ENCODE results near the gene DYTN. TPM values are rescaled to one million over a fixed set of nuclear protein-coding genes. Genes with fewer than 3 reads are reported as not detected.

The DYTN gene
- total RNA-seq, 3 donors from 2014 or later (not counting 1 experiment from before 2014, with no cell fraction given) = not detected

DNA sequence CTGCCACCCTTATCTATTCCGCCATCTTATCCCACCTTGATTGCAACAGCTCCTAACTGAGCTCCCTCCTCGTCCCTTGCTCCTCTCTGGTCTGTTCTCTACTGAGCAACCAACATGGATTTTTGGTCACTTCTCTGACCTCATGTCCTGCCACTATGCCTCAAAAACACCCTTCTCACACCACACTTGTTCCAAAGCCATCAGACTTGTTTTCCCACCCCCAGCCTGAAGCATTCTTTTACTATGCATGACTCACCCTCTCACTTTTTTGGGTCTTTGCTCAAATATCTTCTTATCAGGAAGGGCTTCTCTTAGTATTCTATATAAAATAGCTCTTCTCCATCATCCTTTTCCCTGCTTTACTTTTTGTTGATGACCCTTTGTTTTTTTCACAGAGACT is 78.6 kb downstream of the DYTN start:
- Mint-ChIP-seq H3K27me3 (ENCODE audit: low read depth in 2 of 2) (no peaks in the 10 kb centered on the region), H3K9me3 (no peaks in the 10 kb centered on the region), H3K4me1 (no peaks in the 10 kb centered on the region), H3K36me3 (no peaks in the 10 kb centered on the region), H3K4me3 (no peak overlapping the region), H3K27ac (no peak overlapping the region)
- Histone ChIP-seq H3K4me3 (ENCODE audit: low read length) (no peak overlapping the region), H3K9me3 (ENCODE audit: control insufficient read depth, insufficient read depth, low read length) (no peaks in the 10 kb centered on the region), H3K27me3 (ENCODE audit: control insufficient read depth, insufficient read depth, low read length) (peaks cover 14% of the 10 kb centered on the region), H3K4me1 (ENCODE audit: control insufficient read depth, insufficient read depth, low read length) (no peaks in the 10 kb centered on the region), H3K27ac (ENCODE audit: low read length) (no peak overlapping the region), H3K36me3 (ENCODE audit: control insufficient read depth, insufficient read depth, low read length) (no peaks in the 10 kb centered on the region)
- intact Hi-C loops (cut with micrococcal nuclease) = no loop called here
- TF ChIP-seq, protein P1, sequence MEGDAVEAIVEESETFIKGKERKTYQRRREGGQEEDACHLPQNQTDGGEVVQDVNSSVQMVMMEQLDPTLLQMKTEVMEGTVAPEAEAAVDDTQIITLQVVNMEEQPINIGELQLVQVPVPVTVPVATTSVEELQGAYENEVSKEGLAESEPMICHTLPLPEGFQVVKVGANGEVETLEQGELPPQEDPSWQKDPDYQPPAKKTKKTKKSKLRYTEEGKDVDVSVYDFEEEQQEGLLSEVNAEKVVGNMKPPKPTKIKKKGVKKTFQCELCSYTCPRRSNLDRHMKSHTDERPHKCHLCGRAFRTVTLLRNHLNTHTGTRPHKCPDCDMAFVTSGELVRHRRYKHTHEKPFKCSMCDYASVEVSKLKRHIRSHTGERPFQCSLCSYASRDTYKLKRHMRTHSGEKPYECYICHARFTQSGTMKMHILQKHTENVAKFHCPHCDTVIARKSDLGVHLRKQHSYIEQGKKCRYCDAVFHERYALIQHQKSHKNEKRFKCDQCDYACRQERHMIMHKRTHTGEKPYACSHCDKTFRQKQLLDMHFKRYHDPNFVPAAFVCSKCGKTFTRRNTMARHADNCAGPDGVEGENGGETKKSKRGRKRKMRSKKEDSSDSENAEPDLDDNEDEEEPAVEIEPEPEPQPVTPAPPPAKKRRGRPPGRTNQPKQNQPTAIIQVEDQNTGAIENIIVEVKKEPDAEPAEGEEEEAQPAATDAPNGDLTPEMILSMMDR (IDR thresholded peaks at IDR 0.05) = no peak
- no peak for ATAC-seq
- no peak for DNase-seq
- WGBS (ENCODE audit: insufficient coverage) = 70% methylated on average over 2 of the region's 2 CpGs

DNA sequence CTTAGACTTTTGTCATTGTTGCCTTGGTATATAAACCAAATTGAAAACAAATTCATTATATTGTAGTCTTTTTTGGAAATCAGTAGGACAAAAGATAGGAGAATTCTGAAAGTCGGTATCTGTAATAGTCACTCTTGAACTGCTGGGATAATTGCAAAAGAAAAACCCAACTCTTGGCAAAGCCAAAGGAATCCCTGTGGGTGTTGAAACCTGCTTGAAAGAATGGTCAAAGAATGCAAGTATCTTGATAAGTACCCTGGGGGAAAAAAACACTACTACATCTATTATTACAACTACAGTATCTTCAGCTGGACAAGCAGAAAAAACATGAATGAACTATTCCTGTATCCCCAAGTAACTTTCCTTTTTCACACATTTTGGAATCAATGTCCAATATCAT is 83.2 kb downstream of the DYTN start:
- no peak overlapping the region for H3K27ac ChIP-seq (ENCODE audit: low read length)
- no peak overlapping the region for H3K4me3 ChIP-seq (ENCODE audit: low read length)
- DNase-seq (no peak), ATAC-seq (no peak)
- H3K4me1 ChIP-seq (ENCODE audit: control insufficient read depth, insufficient read depth, low read length) = no peaks in the 10 kb centered on the region
- Mint-ChIP-seq H3K9me3 (peaks cover 0 to under 1% of the 10 kb centered on the region in 2 donors), H3K4me3 (no peak overlapping the region), H3K4me1 (no peaks in the 10 kb centered on the region), H3K36me3 (no peaks in the 10 kb centered on the region), H3K27ac (no peak overlapping the region), H3K27me3 (ENCODE audit: low read depth in 2 of 2) (no peaks in the 10 kb centered on the region)
- TF ChIP-seq, protein P1 (IDR thresholded peaks at IDR 0.05) = no peak
- no peaks in the 10 kb centered on the region for H3K36me3 ChIP-seq (ENCODE audit: control insufficient read depth, insufficient read depth, low read length)
- no peaks in the 10 kb centered on the region for H3K9me3 ChIP-seq (ENCODE audit: control insufficient read depth, insufficient read depth, low read length)
- intact Hi-C loops (cut with micrococcal nuclease) = no loop called here
- H3K27me3 ChIP-seq (ENCODE audit: control insufficient read depth, insufficient read depth, low read length) = no peaks in the 10 kb centered on the region
- WGBS (ENCODE audit: insufficient coverage) = 88% methylated on average over 1 of the region's 1 CpG

DNA sequence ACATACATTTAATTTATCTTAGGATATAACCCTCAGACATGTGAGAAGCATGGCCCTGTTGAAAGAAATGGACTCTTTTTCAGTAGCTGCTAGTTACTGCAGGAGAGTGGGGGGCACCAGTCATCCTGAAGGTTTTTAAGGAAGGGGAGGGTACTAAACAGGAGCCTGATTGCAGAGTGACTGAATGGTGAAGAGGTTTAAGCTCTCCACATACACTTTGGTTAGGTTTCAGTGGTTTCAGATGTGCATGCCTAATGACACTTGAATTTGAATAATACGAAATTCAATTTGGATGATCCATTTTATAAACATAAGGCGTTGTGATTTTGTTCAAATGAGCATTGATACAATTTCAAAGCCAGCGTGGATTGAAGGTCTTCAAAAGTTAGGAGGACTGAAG is 86.9 kb downstream of the DYTN start:
- ATAC-seq (no peak), DNase-seq (no peak)
- H3K36me3 ChIP-seq (ENCODE audit: control insufficient read depth, insufficient read depth, low read length) = no peaks in the 10 kb centered on the region
- no peaks in the 10 kb centered on the region for H3K9me3 ChIP-seq (ENCODE audit: control insufficient read depth, insufficient read depth, low read length)
- H3K27ac ChIP-seq (ENCODE audit: low read length) = no peak overlapping the region
- Mint-ChIP-seq H3K36me3 (no peaks in the 10 kb centered on the region), H3K27ac (no peak overlapping the region), H3K4me3 (no peak overlapping the region), H3K4me1 (no peaks in the 10 kb centered on the region), H3K27me3 (ENCODE audit: low read depth in 2 of 2) (peaks cover 3 to 6% of the 10 kb centered on the region in 2 donors), H3K9me3 (peaks cover 0 to 2% of the 10 kb centered on the region in 2 donors)
- H3K27me3 ChIP-seq (ENCODE audit: control insufficient read depth, insufficient read depth, low read length) = no peaks in the 10 kb centered on the region
- no peaks in the 10 kb centered on the region for H3K4me1 ChIP-seq (ENCODE audit: control insufficient read depth, insufficient read depth, low read length)
- TF ChIP-seq, protein P1 (IDR thresholded peaks at IDR 0.05) = no peak
- 83% methylated on average over 2 of the region's 3 CpGs for WGBS (ENCODE audit: insufficient coverage)
- intact Hi-C loops (cut with micrococcal nuclease) = no loop called here
- no peak overlapping the region for H3K4me3 ChIP-seq (ENCODE audit: low read length)

DNA sequence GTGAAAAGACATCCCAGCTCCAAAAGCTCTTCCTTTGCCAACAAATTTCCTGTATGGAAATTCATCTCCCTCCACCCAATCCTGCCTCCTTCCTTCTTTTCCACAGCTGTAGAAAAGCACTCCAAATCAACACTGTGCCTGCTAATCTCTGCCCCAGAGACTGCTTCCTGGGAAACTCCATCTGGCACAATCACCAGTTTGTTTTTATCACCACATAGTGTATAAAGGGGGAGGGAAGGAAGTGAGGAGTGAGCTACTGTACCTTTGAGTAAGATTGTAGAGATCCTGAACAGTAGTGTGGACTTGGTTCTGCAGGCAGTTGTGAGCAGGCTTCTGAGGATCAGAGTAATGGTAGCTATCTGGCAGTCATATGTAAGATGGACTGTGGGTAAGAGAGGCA is 90.6 kb downstream of the DYTN start:
- Mint-ChIP-seq H3K36me3 (no peaks in the 10 kb centered on the region), H3K27me3 (ENCODE audit: low read depth in 2 of 2) (peaks cover 3 to 8% of the 10 kb centered on the region in 2 donors), H3K4me3 (no peak overlapping the region), H3K4me1 (no peaks in the 10 kb centered on the region), H3K27ac (no peak overlapping the region), H3K9me3 (peaks cover 0 to 2% of the 10 kb centered on the region in 2 donors)
- TF ChIP-seq, protein P1 (IDR thresholded peaks at IDR 0.05) = no peak
- ATAC-seq (no peak), DNase-seq (no peak)
- H3K4me1 ChIP-seq (ENCODE audit: control insufficient read depth, insufficient read depth, low read length) = no peaks in the 10 kb centered on the region
- H3K4me3 ChIP-seq (ENCODE audit: low read length) = no peak overlapping the region
- H3K36me3 ChIP-seq (ENCODE audit: control insufficient read depth, insufficient read depth, low read length) = no peaks in the 10 kb centered on the region
- no peak overlapping the region for H3K27ac ChIP-seq (ENCODE audit: low read length)
- intact Hi-C loops (cut with micrococcal nuclease) = no loop called here
- H3K9me3 ChIP-seq (ENCODE audit: control insufficient read depth, insufficient read depth, low read length) = no peaks in the 10 kb centered on the region
- no peaks in the 10 kb centered on the region for H3K27me3 ChIP-seq (ENCODE audit: control insufficient read depth, insufficient read depth, low read length)

Data from natural killer cell (primary cell).